ENCODE measurements around the gene CCR7.

Gene CCR7, protein sequence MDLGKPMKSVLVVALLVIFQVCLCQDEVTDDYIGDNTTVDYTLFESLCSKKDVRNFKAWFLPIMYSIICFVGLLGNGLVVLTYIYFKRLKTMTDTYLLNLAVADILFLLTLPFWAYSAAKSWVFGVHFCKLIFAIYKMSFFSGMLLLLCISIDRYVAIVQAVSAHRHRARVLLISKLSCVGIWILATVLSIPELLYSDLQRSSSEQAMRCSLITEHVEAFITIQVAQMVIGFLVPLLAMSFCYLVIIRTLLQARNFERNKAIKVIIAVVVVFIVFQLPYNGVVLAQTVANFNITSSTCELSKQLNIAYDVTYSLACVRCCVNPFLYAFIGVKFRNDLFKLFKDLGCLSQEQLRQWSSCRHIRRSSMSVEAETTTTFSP

DNA sequence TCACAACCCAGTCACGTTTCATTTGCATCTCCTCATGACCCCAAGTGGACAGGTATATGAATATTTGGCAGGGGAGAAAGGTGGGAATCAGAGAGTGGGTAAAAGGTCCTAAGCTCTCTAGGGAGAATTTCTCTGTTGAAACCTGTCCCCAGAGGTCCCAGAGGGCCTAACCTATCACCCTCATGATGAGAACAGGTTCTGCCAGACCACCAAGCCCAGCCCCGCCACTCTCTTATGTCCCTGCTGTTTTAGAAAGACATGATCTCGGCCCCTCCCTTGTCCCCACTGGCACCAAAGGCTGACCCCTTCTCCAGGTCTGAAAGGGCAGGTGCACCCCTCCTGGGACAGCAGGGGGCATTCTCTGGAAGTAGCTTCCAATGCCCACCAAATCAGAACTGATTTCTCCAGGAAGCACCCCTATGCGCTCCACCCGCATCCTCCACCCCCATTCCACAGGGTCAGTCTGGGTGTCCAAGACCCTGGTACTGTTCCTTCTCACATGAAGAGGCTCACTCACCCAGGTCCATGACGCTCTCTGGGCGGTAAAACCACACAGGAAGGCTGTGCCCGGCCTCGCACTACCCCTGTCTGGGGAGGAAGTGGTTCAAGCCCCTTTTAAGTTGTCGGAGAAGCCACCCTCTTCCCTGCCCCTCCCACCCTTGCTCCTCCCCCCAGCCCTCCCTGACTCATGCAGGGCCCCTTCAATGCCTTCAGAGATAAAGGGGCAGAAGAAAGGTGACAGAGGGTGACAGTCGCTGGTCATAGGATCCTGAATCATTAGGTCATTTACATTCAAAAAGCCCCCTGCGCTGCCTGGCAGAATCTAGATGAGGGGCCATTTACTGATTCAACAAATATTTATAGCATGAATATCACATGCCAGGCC is at the start of gene CCR7:
TSS of gene CCR7 (minus strand) at position 590 of the 886 bp plus-strand sequence. CDS start at position 527, 63 bp downstream.
- Histone ChIP-seq H3K4me3 (ENCODE audit: low read depth in 1 of 5, low read length in 5 of 5) (peak within 1 kb of the TSS in 1 of 5 donors; percentile 23), H3K4me1 (ENCODE audit: control insufficient read depth in 5 of 5, insufficient read depth in 5 of 5, low read length in 5 of 5) (peaks cover 3 to 26% (median 8%) of the 10 kb centered on the region in 5 donors), H3K27me3 (ENCODE audit: control insufficient read depth in 5 of 5, insufficient read depth in 4 of 5, low read length in 5 of 5) (peaks cover 0 to 2% (median 0%) of the 10 kb centered on the region in 5 donors), H3K27ac (ENCODE audit: low read depth, low read length) (no peak within 1 kb of the TSS), H3K9ac (ENCODE audit: low read length in 5 of 5) (no peak within 1 kb of the TSS), H3K9me3 (ENCODE audit: control insufficient read depth in 5 of 5, low read length in 5 of 5) (peaks cover 0 to 3% (median 0%) of the 10 kb centered on the region in 5 donors), H3K36me3 (ENCODE audit: control insufficient read depth in 5 of 5, insufficient read depth in 5 of 5, low read length in 5 of 5) (no peaks in the 10 kb centered on the region)

DNA sequence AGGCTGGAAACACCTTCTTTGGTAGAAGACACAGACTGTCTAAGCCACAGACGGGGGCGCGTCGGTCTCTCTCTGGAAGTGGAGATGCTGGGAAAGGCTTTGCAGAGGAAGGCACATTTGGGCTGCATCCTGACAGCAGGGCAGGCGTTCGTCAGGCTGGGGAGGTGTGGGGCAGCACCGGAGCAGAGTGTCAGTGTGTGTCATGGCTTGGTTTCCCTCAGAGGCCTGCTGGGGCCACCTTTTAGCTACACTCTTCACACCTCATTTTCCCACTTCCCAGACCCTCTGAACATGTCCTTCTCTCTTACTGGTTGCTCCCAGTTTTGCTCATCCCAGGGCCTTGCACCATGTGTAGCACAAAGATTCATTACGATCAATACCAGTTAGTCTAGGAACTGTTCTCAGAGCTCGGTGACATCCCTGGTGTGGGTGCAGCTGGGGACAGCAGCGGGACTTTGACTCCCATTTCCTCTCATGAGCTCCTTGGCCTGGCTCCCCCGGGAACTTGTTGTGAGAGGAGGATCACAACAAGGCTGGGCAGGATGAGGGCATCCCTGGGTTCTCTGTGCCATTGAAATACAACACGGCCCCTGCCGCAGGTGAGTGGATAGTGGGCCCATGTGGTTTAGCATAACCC is 49.3 kb upstream of the CCR7 start:
- Histone ChIP-seq H3K4me1 (ENCODE audit: control insufficient read depth in 5 of 5, insufficient read depth in 5 of 5, low read length in 5 of 5) (peaks cover 0 to 13% (median 8%) of the 10 kb centered on the region in 5 donors), H3K4me3 (ENCODE audit: low read depth in 1 of 5, low read length in 5 of 5) (no peak overlapping the region), H3K27me3 (ENCODE audit: control insufficient read depth in 5 of 5, insufficient read depth in 4 of 5, low read length in 5 of 5) (peaks cover 0 to 13% (median 2%) of the 10 kb centered on the region in 5 donors), H3K36me3 (ENCODE audit: control insufficient read depth in 5 of 5, insufficient read depth in 5 of 5, low read length in 5 of 5) (no peaks in the 10 kb centered on the region), H3K9ac (ENCODE audit: low read length in 5 of 5) (no peak overlapping the region), H3K27ac (ENCODE audit: low read depth, low read length) (no peak overlapping the region), H3K9me3 (ENCODE audit: control insufficient read depth in 5 of 5, low read length in 5 of 5) (no peaks in the 10 kb centered on the region)

DNA sequence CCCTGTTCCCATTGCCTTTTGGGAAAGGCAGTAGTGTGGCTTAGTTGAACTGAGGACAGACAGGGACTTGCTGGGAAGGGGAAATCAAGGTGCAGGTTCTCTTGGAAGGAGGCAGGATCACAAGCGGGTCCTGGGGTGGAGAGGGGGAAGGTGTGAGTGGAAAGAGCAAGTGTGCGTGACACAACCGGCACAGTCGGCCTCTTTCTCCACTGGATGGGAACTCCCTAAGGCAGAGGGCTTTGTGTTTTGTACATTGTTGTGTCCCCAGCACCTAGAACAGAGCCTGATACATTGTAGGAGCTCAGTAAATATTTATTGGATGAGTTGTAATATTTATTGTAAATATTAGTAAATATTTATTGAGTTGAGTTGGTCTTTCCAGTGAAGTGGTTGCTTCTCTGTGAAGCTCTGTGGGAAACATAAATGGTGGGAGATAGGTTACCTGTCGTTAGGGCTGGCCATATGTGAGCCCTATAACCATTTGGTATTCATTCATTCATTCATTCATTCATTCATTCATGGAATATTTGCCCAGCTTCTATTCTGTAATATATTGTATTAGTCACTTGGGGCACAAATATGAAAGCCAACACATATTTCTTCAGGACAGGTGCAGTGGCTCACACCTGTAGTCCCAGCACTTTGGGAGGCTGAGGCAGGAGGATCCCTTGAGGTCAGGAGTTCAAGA is 48.3 kb upstream of the CCR7 start:
- Histone ChIP-seq H3K36me3 (ENCODE audit: control insufficient read depth in 5 of 5, insufficient read depth in 5 of 5, low read length in 5 of 5) (no peaks in the 10 kb centered on the region), H3K4me3 (ENCODE audit: low read depth in 1 of 5, low read length in 5 of 5) (no peak overlapping the region), H3K9ac (ENCODE audit: low read length in 5 of 5) (peak overlapping the region in 1 of 5 donors; percentile 1), H3K27me3 (ENCODE audit: control insufficient read depth in 5 of 5, insufficient read depth in 4 of 5, low read length in 5 of 5) (peaks cover 0 to 7% (median 0%) of the 10 kb centered on the region in 5 donors), H3K27ac (ENCODE audit: low read depth, low read length) (no peak overlapping the region), H3K9me3 (ENCODE audit: control insufficient read depth in 5 of 5, low read length in 5 of 5) (no peaks in the 10 kb centered on the region), H3K4me1 (ENCODE audit: control insufficient read depth in 5 of 5, insufficient read depth in 5 of 5, low read length in 5 of 5) (peaks cover 0 to 17% (median 10%) of the 10 kb centered on the region in 5 donors)

DNA sequence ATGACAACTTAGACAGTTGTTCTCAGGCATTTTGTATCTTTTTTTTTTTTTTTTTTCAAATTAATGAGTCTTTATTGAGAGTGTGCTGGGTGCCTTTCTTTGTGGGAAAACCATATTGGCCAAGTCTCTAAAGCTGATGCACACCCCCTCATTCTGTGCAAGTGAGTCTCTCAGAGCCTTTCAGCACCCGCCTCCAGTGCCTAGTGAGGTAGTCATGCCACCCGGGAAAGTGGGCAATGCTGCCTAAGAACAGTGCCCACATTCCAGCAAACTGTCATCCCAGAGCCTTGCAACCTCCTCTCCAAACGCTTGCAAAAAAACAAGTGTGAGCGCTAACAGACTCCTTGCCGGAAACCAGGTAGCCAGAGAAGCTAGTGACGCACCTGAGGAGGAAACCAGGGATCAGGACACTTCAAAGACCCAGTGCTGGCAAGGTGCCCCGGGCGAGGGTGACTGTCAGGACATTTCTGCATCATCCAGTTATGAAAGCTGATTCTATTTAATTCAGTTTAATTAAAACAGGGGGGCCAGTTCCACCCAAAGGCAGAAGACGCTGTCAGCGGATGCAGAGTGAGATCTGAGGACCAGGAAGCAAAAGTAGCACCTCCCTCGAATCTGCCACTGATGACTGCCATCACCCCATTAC is 47.5 kb upstream of the CCR7 start:
- no peak overlapping the region for H3K4me3 ChIP-seq (ENCODE audit: low read depth in 1 of 5, low read length in 5 of 5)
- peaks cover 0 to 18% (median 9%) of the 10 kb centered on the region in 5 donors for H3K4me1 ChIP-seq (ENCODE audit: control insufficient read depth in 5 of 5, insufficient read depth in 5 of 5, low read length in 5 of 5)
- H3K9ac ChIP-seq (ENCODE audit: low read length in 5 of 5): no peak overlapping the region
- H3K27me3 ChIP-seq (ENCODE audit: control insufficient read depth in 5 of 5, insufficient read depth in 4 of 5, low read length in 5 of 5): peaks cover 0 to 4% (median 0%) of the 10 kb centered on the region in 5 donors
- no peak overlapping the region for H3K27ac ChIP-seq (ENCODE audit: low read depth, low read length)
- H3K9me3 ChIP-seq (ENCODE audit: control insufficient read depth in 5 of 5, low read length in 5 of 5): no peaks in the 10 kb centered on the region
- no peaks in the 10 kb centered on the region for H3K36me3 ChIP-seq (ENCODE audit: control insufficient read depth in 5 of 5, insufficient read depth in 5 of 5, low read length in 5 of 5)

DNA sequence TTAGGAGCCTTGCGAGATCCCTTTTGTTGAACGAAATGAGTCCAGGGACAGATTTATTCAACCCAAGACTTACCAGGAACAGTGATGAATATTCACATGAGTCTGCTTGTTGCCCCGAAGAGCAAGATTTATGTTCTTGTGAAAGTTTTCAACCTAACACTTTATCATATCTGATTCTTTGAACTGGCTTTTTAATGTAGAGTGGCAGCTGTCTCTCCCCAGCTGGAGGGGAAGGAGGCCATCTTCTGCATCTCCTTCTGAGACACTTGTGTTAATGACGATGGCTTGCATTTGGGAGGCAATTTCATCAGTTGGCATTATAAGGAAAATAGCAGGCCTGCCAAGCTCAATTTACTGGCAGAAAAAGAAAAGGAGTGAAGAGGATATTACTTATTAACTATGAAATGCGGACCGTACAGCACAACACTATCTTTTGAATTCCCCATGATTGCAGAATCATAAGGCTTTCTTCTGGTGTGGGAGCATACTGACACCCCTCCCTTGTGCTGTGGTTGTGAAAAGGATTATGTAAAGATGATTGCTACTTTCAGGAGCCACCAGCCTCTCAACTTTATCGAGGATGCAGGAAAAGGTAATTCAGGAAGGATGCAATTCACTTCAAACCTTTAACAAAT is 46.7 kb upstream of the CCR7 start:
- no peaks in the 10 kb centered on the region for H3K9me3 ChIP-seq (ENCODE audit: control insufficient read depth in 5 of 5, low read length in 5 of 5)
- no peaks in the 10 kb centered on the region for H3K36me3 ChIP-seq (ENCODE audit: control insufficient read depth in 5 of 5, insufficient read depth in 5 of 5, low read length in 5 of 5)
- no peak overlapping the region for H3K27ac ChIP-seq (ENCODE audit: low read depth, low read length)
- no peak overlapping the region for H3K9ac ChIP-seq (ENCODE audit: low read length in 5 of 5)
- H3K4me1 ChIP-seq (ENCODE audit: control insufficient read depth in 5 of 5, insufficient read depth in 5 of 5, low read length in 5 of 5): peaks cover 0 to 18% (median 9%) of the 10 kb centered on the region in 5 donors
- peaks cover 0 to 4% (median 0%) of the 10 kb centered on the region in 5 donors for H3K27me3 ChIP-seq (ENCODE audit: control insufficient read depth in 5 of 5, insufficient read depth in 4 of 5, low read length in 5 of 5)
- no peak overlapping the region for H3K4me3 ChIP-seq (ENCODE audit: low read depth in 1 of 5, low read length in 5 of 5)

DNA sequence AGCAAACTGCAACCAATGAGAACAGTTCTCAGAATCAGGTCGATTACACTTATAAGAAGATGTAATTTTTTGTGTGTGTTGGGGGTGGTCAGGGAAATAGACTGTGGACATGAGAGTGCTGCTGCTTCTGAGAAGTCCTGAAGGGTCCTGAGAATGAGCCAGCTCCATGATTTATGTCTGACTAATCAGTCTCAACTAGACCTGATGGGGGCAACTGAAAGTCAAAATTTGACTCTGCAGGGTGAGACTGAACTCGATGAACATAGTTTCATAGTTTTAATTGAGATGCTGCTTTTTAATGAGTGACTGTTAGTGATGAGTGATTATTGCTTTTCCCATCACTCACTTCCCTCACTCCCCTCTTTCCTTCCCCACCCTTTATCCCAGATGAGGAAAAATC is 45.1 kb upstream of the CCR7 start:
- Histone ChIP-seq H3K9me3 (ENCODE audit: control insufficient read depth in 5 of 5, low read length in 5 of 5) (no peaks in the 10 kb centered on the region), H3K4me3 (ENCODE audit: low read depth in 1 of 5, low read length in 5 of 5) (no peak overlapping the region)

DNA sequence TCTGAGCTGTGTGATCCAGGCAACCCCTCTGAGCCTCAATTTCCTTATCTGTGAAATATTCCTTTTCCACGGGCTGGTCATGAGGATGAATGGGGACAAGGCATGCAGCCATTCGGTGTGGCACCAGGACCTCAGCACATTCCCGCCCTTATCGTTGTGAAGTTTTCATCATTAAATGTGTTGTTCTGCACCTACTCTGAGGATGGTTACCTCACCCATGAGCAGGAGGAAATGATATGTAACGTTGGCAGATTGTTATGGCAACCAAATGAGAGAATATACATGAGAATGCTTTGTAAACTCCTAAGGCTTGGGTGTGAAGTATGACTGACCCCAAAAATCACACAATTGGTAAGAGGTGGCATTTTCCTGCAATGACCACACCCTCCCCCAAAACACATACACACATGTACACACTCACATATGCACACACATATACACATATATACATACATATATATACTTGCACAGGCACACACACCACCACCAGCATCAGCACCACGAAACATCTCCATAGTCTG is 42.8 kb upstream of the CCR7 start:
- Histone ChIP-seq H3K36me3 (ENCODE audit: control insufficient read depth in 5 of 5, insufficient read depth in 5 of 5, low read length in 5 of 5) (no peaks in the 10 kb centered on the region), H3K4me1 (ENCODE audit: control insufficient read depth in 5 of 5, insufficient read depth in 5 of 5, low read length in 5 of 5) (peaks cover 0 to 16% (median 12%) of the 10 kb centered on the region in 5 donors), H3K27ac (ENCODE audit: low read depth, low read length) (no peak overlapping the region), H3K27me3 (ENCODE audit: control insufficient read depth in 5 of 5, insufficient read depth in 4 of 5, low read length in 5 of 5) (no peaks in the 10 kb centered on the region), H3K9me3 (ENCODE audit: control insufficient read depth in 5 of 5, low read length in 5 of 5) (no peaks in the 10 kb centered on the region), H3K4me3 (ENCODE audit: low read depth in 1 of 5, low read length in 5 of 5) (no peak overlapping the region), H3K9ac (ENCODE audit: low read length in 5 of 5) (no peak overlapping the region)

More for the DNA sequence above, 45.1 kb upstream of the CCR7 start:
- Histone ChIP-seq H3K27ac (ENCODE audit: low read depth, low read length) (no peak overlapping the region), H3K36me3 (ENCODE audit: control insufficient read depth in 5 of 5, insufficient read depth in 5 of 5, low read length in 5 of 5) (no peaks in the 10 kb centered on the region), H3K27me3 (ENCODE audit: control insufficient read depth in 5 of 5, insufficient read depth in 4 of 5, low read length in 5 of 5) (peaks cover 0 to 4% (median 0%) of the 10 kb centered on the region in 5 donors), H3K4me1 (ENCODE audit: control insufficient read depth in 5 of 5, insufficient read depth in 5 of 5, low read length in 5 of 5) (peaks cover 0 to 11% (median 4%) of the 10 kb centered on the region in 5 donors), H3K9ac (ENCODE audit: low read length in 5 of 5) (no peak overlapping the region)

DNA sequence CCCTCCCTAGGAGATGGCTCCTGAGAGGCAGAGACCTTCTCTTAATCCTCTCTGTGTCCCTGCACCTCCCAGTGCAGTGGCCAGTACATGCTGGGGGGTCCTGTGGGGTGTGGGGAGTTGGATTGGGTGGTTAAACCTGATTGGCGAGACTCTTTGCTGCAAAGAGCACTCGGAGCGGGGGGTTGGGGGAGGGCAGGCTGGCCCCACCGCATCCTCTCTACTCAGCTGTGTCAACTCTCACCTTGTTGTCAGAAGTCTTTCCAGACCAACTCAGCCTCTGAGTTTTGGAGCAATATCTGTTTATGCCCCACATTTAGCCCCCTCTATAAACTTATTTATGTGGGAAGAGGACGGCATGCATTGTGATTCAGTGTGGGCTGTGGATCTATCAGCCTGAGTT is 42.4 kb upstream of the CCR7 start:
- no peak overlapping the region for H3K4me3 ChIP-seq (ENCODE audit: low read depth in 1 of 5, low read length in 5 of 5)
- H3K36me3 ChIP-seq (ENCODE audit: control insufficient read depth in 5 of 5, insufficient read depth in 5 of 5, low read length in 5 of 5): no peaks in the 10 kb centered on the region
- peaks cover 0 to 16% (median 12%) of the 10 kb centered on the region in 5 donors for H3K4me1 ChIP-seq (ENCODE audit: control insufficient read depth in 5 of 5, insufficient read depth in 5 of 5, low read length in 5 of 5)
- H3K9ac ChIP-seq (ENCODE audit: low read length in 5 of 5): no peak overlapping the region
- no peaks in the 10 kb centered on the region for H3K27me3 ChIP-seq (ENCODE audit: control insufficient read depth in 5 of 5, insufficient read depth in 4 of 5, low read length in 5 of 5)
- no peaks in the 10 kb centered on the region for H3K9me3 ChIP-seq (ENCODE audit: control insufficient read depth in 5 of 5, low read length in 5 of 5)
- no peak overlapping the region for H3K27ac ChIP-seq (ENCODE audit: low read depth, low read length)

All from subcutaneous abdominal adipose tissue (tissue), 5 donors.